ENCODE results near the gene NADK.

- TF ChIP-seq CTCF (IDR thresholded peaks at IDR 0.05 in 2 of 3, conservative IDR thresholded peaks at IDR 0.05 in 1 of 3; ENCODE audit: borderline replicate concordance in 1 of 3, insufficient read depth in 1 of 3, low read depth in 2 of 3, low read length in 2 of 3) (no peak), ZNF274 (IDR thresholded peaks at IDR 0.05; ENCODE audit: low read depth, low read length) (no peak), EZH2 (IDR thresholded peaks at IDR 0.05) (no peak), JUND (IDR thresholded peaks at IDR 0.05) (no peak), ELF1 (IDR thresholded peaks at IDR 0.05; ENCODE audit: borderline replicate concordance, low read depth) (no peak), ZBTB33 (IDR thresholded peaks at IDR 0.05; ENCODE audit: extremely low read depth, insufficient replicate concordance, low read length) (no peak), EZH2phosphoT487 (IDR thresholded peaks at IDR 0.05; ENCODE audit: borderline replicate concordance) (no peak), CEBPB (IDR thresholded peaks at IDR 0.05; ENCODE audit: low read depth) (no peak), ATF3 (IDR thresholded peaks at IDR 0.05) (no peak), POLR2A (IDR thresholded peaks at IDR 0.05; ENCODE audit: borderline replicate concordance, extremely low read depth, insufficient read depth, insufficient read length) (no peak), POLR2AphosphoS5 (IDR thresholded peaks at IDR 0.05; ENCODE audit: low read depth, low read length) (no peak), SIN3A (IDR thresholded peaks at IDR 0.05; ENCODE audit: low read depth) (no peak), SP1 (IDR thresholded peaks at IDR 0.05; ENCODE audit: low read depth) (no peak)
Measured at GRCh38 chr1:1817221-1817620, 39.0 kb upstream of the NADK start.
